ENCODE measurements around the gene CENPB.

CENPB gene

GRCh38 chr20:3786126-3786484, 435 bp downstream of the CENPB start:
- peak in 1 of 2 experiments; percentile 34 for DNase-seq

- DNase-seq: no peak
Measured at GRCh38 chr20:3785240-3786125, 1.1 kb downstream of the CENPB start.

- no peak for DNase-seq
Measured at GRCh38 chr20:3784863-3785239, 1.7 kb downstream of the CENPB start.

GRCh38 chr20:3784216-3784853, 2.2 kb downstream of the CENPB start:
- DNase-seq: no peak

GRCh38 chr20:3783511-3784195, 2.9 kb downstream of the CENPB start:
- no peak for DNase-seq

GRCh38 chr20:3783068-3783489, 3.5 kb downstream of the CENPB start:
- no peak for DNase-seq

GRCh38 chr20:3782597-3782996, 3.9 kb downstream of the CENPB start:
- DNase-seq: no peak

- peak in 1 of 2 experiments; percentile 33 for DNase-seq
Measured at GRCh38 chr20:3781153-3781910, 5.2 kb downstream of the CENPB start, which contains the start of gene SPEF1. SPEF1 (minus strand) TSS chr20:3781448; CDS start chr20:3781287, 161 bp downstream.

GRCh38 chr20:3778976-3779375, 7.6 kb downstream of the CENPB start:
- DNase-seq: no peak

- DNase-seq: peak in 1 of 2 experiments; percentile 48
Measured at GRCh38 chr20:3777716-3778629, 8.6 kb downstream of the CENPB start.

- DNase-seq: no peak
Measured at GRCh38 chr20:3777381-3777715, 9.2 kb downstream of the CENPB start.

GRCh38 chr20:3775457-3776108, 11.0 kb downstream of the CENPB start:
- no peak for DNase-seq

GRCh38 chr20:3771552-3772058, 14.9 kb downstream of the CENPB start:
- DNase-seq: no peak

GRCh38 chr20:3768342-3769130, 18.0 kb downstream of the CENPB start:
- peak; percentile 73 to 83 for DNase-seq

- DNase-seq: peak; percentile 96
Measured at GRCh38 chr20:3767427-3768341, 18.9 kb downstream of the CENPB start, which contains the start of gene ADISSP. ADISSP (minus strand) TSS chr20:3767753; CDS start chr20:3760100, 7,653 bp downstream.

- DNase-seq: peak in 1 of 2 experiments; percentile 24
Measured at GRCh38 chr20:3767110-3767426, 19.5 kb downstream of the CENPB start.

- DNase-seq: no peak
Measured at GRCh38 chr20:3766422-3767109, 20.0 kb downstream of the CENPB start.

GRCh38 chr20:3765171-3765882, 21.2 kb downstream of the CENPB start:
- no peak for DNase-seq
